Measurements from ENCODE around the gene COL6A3.

GRCh38 chr2:237405006-237405559, 8.9 kb downstream of the COL6A3 start:
- TF ChIP-seq CTCF (IDR thresholded peaks at IDR 0.05) (no peak), POLR2A (IDR thresholded peaks at IDR 0.05) (no peak), EP300 (IDR thresholded peaks at IDR 0.05; ENCODE audit: low read depth) (no peak), POLR2AphosphoS5 (IDR thresholded peaks at IDR 0.05) (no peak)
